ENCODE measurements around the gene CCR1.

CCR1 gene

GRCh38 chr3:46228260-46229242 is 20.4 kb upstream of the CCR1 start:
- H3K4me3 ChIP-seq (ENCODE audit: low read depth, low read length) = no peak overlapping the region
- TF ChIP-seq CTCF (IDR thresholded peaks at IDR 0.05; ENCODE audit: low read depth, low read length, missing control alignments) = no peak
- no peak for DNase-seq (ENCODE audit: low read depth)

GRCh38 chr3:46222435-46223161 is 14.5 kb upstream of the CCR1 start:
- no peak for TF ChIP-seq CTCF (IDR thresholded peaks at IDR 0.05; ENCODE audit: low read depth, low read length, missing control alignments)
- no peak overlapping the region for H3K4me3 ChIP-seq (ENCODE audit: low read depth, low read length)
- no peak for DNase-seq (ENCODE audit: low read depth)

GRCh38 chr3:46221938-46222337 is 13.8 kb upstream of the CCR1 start:
- no peak overlapping the region for H3K4me3 ChIP-seq (ENCODE audit: low read depth, low read length)
- no peak for TF ChIP-seq CTCF (IDR thresholded peaks at IDR 0.05; ENCODE audit: low read depth, low read length, missing control alignments)
- DNase-seq (ENCODE audit: low read depth) = no peak

- H3K4me3 ChIP-seq (ENCODE audit: low read depth, low read length) = no peak overlapping the region
- no peak for TF ChIP-seq CTCF (IDR thresholded peaks at IDR 0.05; ENCODE audit: low read depth, low read length, missing control alignments)
- no peak for DNase-seq (ENCODE audit: low read depth)
Observed at GRCh38 chr3:46221391-46221790, 13.3 kb upstream of the CCR1 start.

GRCh38 chr3:46218196-46218709 is 10.1 kb upstream of the CCR1 start:
- no peak for TF ChIP-seq CTCF (IDR thresholded peaks at IDR 0.05; ENCODE audit: low read depth, low read length, missing control alignments)
- no peak for DNase-seq (ENCODE audit: low read depth)
- H3K4me3 ChIP-seq (ENCODE audit: low read depth, low read length) = no peak overlapping the region

- no peak for TF ChIP-seq CTCF (IDR thresholded peaks at IDR 0.05; ENCODE audit: low read depth, low read length, missing control alignments)
- no peak for DNase-seq (ENCODE audit: low read depth)
- no peak overlapping the region for H3K4me3 ChIP-seq (ENCODE audit: low read depth, low read length)
Observed at GRCh38 chr3:46215810-46216414, 7.8 kb upstream of the CCR1 start.

All from GM12864 (cell line).